HG02938 (cell line): ENCODE measurements around the gene INHBB.

Source experiments
- ATAC-seq: cut with Tn5 transposase; IDR thresholded peaks from one replicate; pipeline ENCODE4 v1.9.1; 2021; ENCODE audit warnings: mild to moderate bottlenecking, moderate library complexity; ENCODE audit not compliant: unreplicated experiment

Gene INHBB

GRCh38 chr2:120394764-120395163 is 48.8 kb downstream of the INHBB start:
- ATAC-seq: no peak

GRCh38 chr2:120395221-120396012 is 49.5 kb downstream of the INHBB start:
- ATAC-seq: no peak

- no peak for ATAC-seq
Observed at GRCh38 chr2:120396013-120396860, 50.3 kb downstream of the INHBB start.

- no peak for ATAC-seq
Observed at GRCh38 chr2:120396861-120397811, 51.2 kb downstream of the INHBB start.

- ATAC-seq: no peak
Observed at GRCh38 chr2:120398051-120398995, 52.4 kb downstream of the INHBB start.

- ATAC-seq: no peak
Observed at GRCh38 chr2:120398996-120399888, 53.3 kb downstream of the INHBB start.

GRCh38 chr2:120399889-120400240 is 53.9 kb downstream of the INHBB start:
- ATAC-seq: no peak

- ATAC-seq: no peak
Observed at GRCh38 chr2:120400551-120400950, 54.6 kb downstream of the INHBB start.
